Left renal pelvis (tissue), 4 donors: ENCODE data around the gene EVI2A. TPM values are rescaled to one million over a fixed set of nuclear protein-coding genes. Genes with fewer than 3 reads are reported as not detected.

Source experiments
- DNase-seq, 4 donors: peaks; one replicate each; pipeline ENCODE4 v3.0.0-alpha.2; 2013; ENCODE audit warnings: low read depth in 4 of 4, low spot score in 3 of 4
- polyA plus RNA-seq, 4 donors: library from polyadenylated mRNA; unstranded; fragments of 120-200 nt; gene quantifications; one replicate each; pipeline ENCODE4 v1.2.1, GENCODE V29; 2013; ENCODE audit not compliant: insufficient read length in 4 of 4

The EVI2A gene
- polyA plus RNA-seq, 4 donors, result 1.4 to 3.7 (median 1.4) TPM

DNA sequence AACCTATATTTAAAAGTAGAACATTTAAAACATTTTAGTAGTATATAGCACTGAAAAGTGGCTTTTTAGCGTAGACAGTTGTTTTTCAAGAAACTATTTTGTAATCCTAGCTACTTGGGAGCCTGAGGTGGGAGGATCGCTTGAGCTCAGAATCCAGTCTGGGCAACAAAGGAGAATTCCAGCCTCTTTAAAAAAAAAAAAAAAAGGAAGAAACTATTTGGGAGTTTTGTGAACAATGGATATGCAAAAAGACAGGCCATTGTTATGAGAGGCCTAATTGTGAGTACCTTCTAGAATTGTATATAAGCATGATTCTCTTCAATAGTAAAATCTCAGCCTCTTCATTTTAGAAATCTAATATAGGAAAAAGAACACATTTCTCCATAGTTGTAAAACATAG lies 42.0 kb downstream of the EVI2A start:
- no peak for DNase-seq

DNA sequence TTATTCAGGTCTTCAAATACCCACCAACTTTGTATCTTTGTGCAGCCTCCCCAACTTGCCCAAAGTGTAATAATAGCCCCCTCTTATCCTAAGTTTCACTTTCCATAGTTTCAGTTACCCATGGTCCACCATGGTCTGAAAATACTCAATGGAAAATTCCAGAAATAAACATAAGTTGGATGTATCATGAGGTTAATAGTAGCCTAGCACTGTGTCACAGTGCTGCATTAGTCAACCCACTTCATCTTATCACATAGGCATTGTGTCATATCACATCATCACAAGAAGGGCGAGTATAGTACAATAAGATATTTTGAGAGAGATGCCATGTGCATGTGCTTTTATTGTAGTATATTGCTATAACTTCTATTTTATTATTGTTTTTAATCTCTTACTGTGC lies 46.3 kb downstream of the EVI2A start:
- no peak for DNase-seq

DNA sequence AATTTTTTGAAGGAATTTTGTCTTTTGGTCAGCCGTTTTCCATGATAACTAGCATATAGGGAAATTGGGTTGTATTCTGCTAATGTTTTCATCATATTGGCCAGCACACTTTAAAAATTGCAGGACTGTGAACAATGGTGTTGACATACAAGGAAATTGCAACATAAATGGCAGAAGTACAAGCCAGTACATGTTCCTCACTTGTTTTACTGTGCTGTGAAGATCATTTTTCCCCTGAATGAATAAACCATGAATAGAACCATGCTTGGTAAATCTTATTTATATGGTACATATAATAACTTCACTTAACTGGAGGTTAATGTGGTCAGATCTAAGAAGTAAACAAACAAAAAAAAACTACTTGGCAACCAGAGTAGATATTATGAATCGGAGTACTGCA lies 47.2 kb downstream of the EVI2A start:
- no peak for DNase-seq

DNA sequence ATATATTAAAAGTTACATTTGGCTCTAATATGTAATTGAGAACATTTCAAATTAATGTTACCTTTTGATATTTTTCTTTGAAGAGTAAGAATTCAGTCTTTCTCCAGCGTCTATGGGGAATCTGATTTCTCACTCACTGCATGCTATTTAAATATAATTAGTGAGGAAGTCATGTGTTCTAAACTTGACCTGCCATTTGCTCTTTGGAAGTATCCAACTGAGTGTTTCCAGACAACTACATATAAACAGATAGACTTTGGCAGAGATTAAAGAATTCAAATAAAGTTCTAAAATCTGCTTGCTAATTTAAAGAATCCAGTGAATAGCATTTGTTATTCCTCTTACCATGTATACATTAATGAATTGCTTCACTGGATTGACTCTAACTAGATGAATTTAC lies 47.9 kb downstream of the EVI2A start:
- DNase-seq, result no peak

DNA sequence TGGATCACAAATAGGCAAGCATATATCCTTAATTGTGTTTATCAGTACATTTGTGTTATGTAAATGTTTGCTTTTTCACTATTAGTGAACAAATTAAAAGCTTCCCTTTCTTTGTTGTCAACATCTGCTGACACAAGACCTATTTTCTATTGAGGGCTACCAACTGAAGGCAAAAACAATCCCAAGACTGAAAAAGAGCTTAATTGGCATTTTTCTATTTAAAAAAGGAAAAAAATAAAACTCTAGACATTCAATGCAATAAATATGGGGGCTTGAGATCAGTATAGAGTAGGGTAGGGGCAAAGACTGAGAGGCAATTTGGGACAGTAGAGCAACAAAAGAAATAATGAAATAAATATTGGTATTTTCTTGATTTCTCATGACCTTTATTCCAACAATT lies 48.6 kb downstream of the EVI2A start:
- DNase-seq, result no peak

DNA sequence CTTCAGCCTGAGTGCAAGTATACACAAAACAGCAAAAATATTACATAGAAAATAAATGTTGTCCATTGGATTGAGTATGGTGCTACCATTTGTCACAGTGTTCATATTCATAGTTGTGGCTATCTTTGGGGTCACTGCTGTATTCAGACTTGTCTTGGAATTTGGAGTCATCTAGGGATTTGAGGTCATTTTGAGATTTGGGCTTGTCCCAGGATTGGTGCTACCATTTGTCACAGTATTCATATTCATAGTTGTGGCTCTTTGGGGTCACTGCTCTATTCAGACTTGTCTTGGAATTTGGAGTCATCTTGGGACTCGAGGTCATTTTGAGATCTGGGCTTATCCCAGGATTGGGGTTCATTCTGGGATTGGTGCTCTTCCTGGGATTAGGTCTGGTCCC lies 49.2 kb downstream of the EVI2A start:
- no peak for DNase-seq

DNA sequence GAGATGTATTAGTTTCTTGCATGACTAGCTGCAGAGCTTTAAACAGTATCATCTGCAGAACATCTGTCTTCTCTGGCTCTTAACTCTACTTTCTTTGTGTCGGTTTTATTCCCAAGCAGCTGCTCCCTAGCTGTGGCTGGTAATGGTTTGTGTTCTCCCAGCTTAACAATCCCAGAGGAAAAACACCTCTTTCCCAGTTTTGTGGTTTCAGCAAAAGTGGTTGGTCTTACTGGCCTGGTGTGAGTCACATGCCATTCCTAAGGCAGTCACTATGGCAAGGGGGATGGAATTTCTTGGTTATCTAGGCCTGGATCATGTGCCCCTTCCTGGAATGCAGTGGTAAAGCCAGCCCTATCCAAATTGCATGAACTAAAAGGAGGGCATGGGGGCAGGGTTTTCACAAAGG lies 51.8 kb downstream of the EVI2A start:
- no peak for DNase-seq

DNA sequence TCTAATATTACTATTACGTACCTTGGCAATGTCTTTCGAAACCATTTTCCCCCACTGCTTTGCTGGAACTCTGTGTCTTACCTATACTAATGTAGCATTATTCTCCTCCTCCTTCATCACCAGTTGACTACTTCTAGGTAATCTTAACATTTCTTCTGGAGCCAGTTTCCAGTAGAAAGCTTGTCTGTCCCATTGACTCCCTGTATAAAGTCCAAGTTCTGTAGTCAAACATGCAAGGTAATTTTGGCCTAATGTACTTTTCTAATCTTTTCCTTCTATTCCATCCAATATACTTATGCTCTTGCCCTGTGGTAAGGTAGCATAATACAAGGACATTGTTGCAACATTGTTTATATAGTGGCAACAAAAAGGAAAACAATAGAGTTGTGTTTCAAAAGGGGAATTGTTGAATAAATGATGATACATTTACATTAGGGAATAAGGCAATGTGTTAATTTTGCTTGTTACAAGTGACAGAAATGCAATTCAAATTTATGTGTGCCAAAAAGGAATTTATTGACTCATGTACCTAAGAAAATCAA lies 52.3 kb downstream of the EVI2A start:
- DNase-seq, result no peak

Other genes starting within 250 kb of the EVI2A start
- 10 to 100 TPM; 38.3 to 46.2 (median 41.9) TPM for gene NF1, start 226.6 kb downstream of the EVI2A start, polyA plus RNA-seq
- gene OMG, start 24.4 kb downstream of the EVI2A start, polyA plus RNA-seq, result under 1 TPM; 0.14 to 0.26 (median 0.16) TPM
- gene EVI2B, start 7.6 kb downstream of the EVI2A start, polyA plus RNA-seq, result 1 to 10 TPM; 1.4 to 5.9 (median 2.8) TPM
- 10 to 100 TPM in 3 of 4 donors, 1 to 10 TPM in 1; 1.2 to 16.5 (median 15.0) TPM for gene RAB11FIP4, start 70.1 kb upstream of the EVI2A start, polyA plus RNA-seq